ENCODE results near the gene PSMA5. TPM values are rescaled to one million over a fixed set of nuclear protein-coding genes. Genes with fewer than 3 reads are reported as not detected.

PSMA5 gene
- total and polyA plus RNA-seq, 10 of the 15 experiments (the other 5 are each of a cell fraction or from before 2014, with no cell fraction given): 58.7 to 271 (median 187) TPM

DNA sequence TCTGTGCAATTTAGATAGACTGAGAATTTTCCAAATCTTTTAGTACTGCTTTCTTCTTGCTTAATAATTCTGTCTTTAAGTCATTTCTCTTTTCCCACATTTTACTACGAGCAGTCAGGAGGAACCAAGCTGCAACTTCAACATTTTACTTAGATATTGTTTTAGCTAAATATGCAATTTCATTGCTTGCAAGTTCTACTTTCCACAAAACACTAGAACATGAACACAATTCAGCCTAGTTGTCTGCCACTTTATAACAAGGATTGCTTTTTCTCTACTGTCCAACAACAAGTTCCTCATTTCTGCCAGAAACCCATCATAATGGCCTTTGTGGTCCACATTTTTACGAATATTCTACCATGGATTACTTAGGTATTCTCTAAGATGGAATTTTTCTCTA is 65.2 kb downstream of the PSMA5 start:
- Histone ChIP-seq H2AFZ (ENCODE audit: control insufficient read depth, low read depth, low read length) (no peak overlapping the region), H3K4me3 (no peak overlapping the region), H3K27ac (ENCODE audit: control insufficient read depth, insufficient read depth) (no peak overlapping the region), H3K79me2 (ENCODE audit: control insufficient read depth, insufficient read depth, low read length) (no peaks in the 10 kb centered on the region), H3K27me3 (replicated peaks in 1 of 2; ENCODE audit: control insufficient read depth in 2 of 2, insufficient read depth in 2 of 2, low read length in 1 of 2) (no peaks in the 10 kb centered on the region), H3K9ac (ENCODE audit: control insufficient read depth, insufficient read depth, low read length) (no peak overlapping the region), H4K20me1 (ENCODE audit: control insufficient read depth, insufficient read depth) (no peaks in the 10 kb centered on the region), H3K36me3 (ENCODE audit: control insufficient read depth in 2 of 2, insufficient read depth in 2 of 2, low read length in 1 of 2) (no peaks in the 10 kb centered on the region), H3K9me3 (replicated peaks; ENCODE audit: control insufficient read depth, insufficient read depth, low read length) (no peaks in the 10 kb centered on the region), H3K4me2 (ENCODE audit: control insufficient read depth, insufficient read depth) (no peak overlapping the region), H3K4me1 (ENCODE audit: control insufficient read depth, insufficient read depth, low read length) (no peaks in the 10 kb centered on the region)
- intact Hi-C loops (cut with micrococcal nuclease; ENCODE audit: unreplicated experiment) (loop anchor here (1.0 kb wide), 1 partner anchor 8 kb away; no protein-coding TSS in a partner anchor), in situ Hi-C loops (cut with MboI) (no loop called here)
- no TSS peak for BruUV-seq (replicated peaks)
- ATAC-seq: no peak
- no peak for DNase-seq (ENCODE audit: low read depth, low spot score)
- SMC1A ChIA-PET (ENCODE audit: uncharacterized antibody, unreplicated experiment): no interaction called here
- RAD21 ChIA-PET (ENCODE audit: unreplicated experiment): interaction anchor here (1.0 kb wide), 1 partner anchor 171 kb away, joined by 3 read pairs; no protein-coding TSS in a partner anchor
- 0% methylated on average over 2 of the region's 2 CpGs for WGBS (ENCODE audit: insufficient coverage, insufficient replicate concordance, low lambda C conversion rate, missing lambda C conversion rate)
- TF ChIP-seq FOXM1 (IDR thresholded peaks at IDR 0.05; ENCODE audit: low read depth, low read length): no peak
- no peak for TF ChIP-seq HDAC6 (IDR thresholded peaks at IDR 0.05; ENCODE audit: unreplicated experiment)
- no peak for TF ChIP-seq ATF7 (IDR thresholded peaks at IDR 0.05; ENCODE audit: low read depth)
- TF ChIP-seq RFX5 (IDR thresholded peaks at IDR 0.05; ENCODE audit: low read depth, low read length): no peak
- no peak for TF ChIP-seq HDGF (IDR thresholded peaks at IDR 0.05)
- TF ChIP-seq, protein P1, sequence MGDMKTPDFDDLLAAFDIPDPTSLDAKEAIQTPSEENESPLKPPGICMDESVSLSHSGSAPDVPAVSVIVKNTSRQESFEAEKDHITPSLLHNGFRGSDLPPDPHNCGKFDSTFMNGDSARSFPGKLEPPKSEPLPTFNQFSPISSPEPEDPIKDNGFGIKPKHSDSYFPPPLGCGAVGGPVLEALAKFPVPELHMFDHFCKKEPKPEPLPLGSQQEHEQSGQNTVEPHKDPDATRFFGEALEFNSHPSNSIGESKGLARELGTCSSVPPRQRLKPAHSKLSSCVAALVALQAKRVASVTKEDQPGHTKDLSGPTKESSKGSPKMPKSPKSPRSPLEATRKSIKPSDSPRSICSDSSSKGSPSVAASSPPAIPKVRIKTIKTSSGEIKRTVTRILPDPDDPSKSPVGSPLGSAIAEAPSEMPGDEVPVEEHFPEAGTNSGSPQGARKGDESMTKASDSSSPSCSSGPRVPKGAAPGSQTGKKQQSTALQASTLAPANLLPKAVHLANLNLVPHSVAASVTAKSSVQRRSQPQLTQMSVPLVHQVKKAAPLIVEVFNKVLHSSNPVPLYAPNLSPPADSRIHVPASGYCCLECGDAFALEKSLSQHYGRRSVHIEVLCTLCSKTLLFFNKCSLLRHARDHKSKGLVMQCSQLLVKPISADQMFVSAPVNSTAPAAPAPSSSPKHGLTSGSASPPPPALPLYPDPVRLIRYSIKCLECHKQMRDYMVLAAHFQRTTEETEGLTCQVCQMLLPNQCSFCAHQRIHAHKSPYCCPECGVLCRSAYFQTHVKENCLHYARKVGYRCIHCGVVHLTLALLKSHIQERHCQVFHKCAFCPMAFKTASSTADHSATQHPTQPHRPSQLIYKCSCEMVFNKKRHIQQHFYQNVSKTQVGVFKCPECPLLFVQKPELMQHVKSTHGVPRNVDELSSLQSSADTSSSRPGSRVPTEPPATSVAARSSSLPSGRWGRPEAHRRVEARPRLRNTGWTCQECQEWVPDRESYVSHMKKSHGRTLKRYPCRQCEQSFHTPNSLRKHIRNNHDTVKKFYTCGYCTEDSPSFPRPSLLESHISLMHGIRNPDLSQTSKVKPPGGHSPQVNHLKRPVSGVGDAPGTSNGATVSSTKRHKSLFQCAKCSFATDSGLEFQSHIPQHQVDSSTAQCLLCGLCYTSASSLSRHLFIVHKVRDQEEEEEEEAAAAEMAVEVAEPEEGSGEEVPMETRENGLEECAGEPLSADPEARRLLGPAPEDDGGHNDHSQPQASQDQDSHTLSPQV (IDR thresholded peaks at IDR 0.05): no peak
- TF ChIP-seq, protein P2, sequence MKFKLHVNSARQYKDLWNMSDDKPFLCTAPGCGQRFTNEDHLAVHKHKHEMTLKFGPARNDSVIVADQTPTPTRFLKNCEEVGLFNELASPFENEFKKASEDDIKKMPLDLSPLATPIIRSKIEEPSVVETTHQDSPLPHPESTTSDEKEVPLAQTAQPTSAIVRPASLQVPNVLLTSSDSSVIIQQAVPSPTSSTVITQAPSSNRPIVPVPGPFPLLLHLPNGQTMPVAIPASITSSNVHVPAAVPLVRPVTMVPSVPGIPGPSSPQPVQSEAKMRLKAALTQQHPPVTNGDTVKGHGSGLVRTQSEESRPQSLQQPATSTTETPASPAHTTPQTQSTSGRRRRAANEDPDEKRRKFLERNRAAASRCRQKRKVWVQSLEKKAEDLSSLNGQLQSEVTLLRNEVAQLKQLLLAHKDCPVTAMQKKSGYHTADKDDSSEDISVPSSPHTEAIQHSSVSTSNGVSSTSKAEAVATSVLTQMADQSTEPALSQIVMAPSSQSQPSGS (IDR thresholded peaks at IDR 0.05; ENCODE audit: low read length): no peak
- TF ChIP-seq, protein P3, sequence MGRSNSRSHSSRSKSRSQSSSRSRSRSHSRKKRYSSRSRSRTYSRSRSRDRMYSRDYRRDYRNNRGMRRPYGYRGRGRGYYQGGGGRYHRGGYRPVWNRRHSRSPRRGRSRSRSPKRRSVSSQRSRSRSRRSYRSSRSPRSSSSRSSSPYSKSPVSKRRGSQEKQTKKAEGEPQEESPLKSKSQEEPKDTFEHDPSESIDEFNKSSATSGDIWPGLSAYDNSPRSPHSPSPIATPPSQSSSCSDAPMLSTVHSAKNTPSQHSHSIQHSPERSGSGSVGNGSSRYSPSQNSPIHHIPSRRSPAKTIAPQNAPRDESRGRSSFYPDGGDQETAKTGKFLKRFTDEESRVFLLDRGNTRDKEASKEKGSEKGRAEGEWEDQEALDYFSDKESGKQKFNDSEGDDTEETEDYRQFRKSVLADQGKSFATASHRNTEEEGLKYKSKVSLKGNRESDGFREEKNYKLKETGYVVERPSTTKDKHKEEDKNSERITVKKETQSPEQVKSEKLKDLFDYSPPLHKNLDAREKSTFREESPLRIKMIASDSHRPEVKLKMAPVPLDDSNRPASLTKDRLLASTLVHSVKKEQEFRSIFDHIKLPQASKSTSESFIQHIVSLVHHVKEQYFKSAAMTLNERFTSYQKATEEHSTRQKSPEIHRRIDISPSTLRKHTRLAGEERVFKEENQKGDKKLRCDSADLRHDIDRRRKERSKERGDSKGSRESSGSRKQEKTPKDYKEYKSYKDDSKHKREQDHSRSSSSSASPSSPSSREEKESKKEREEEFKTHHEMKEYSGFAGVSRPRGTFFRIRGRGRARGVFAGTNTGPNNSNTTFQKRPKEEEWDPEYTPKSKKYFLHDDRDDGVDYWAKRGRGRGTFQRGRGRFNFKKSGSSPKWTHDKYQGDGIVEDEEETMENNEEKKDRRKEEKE (IDR thresholded peaks at IDR 0.05): no peak
- TF ChIP-seq CBX5 (IDR thresholded peaks at IDR 0.05; ENCODE audit: low read depth): no peak
- TF ChIP-seq NFYB (IDR thresholded peaks at IDR 0.05; ENCODE audit: insufficient read depth, low read depth, low read length): no peak
- TF ChIP-seq TCF7 (IDR thresholded peaks at IDR 0.05; ENCODE audit: borderline replicate concordance): no peak
- no peak for TF ChIP-seq ZNF622 (IDR thresholded peaks at IDR 0.05)
- TF ChIP-seq SIX5 (IDR thresholded peaks at IDR 0.05; ENCODE audit: low read depth, low read length, severe bottlenecking): no peak
- FAIRE-seq: no peak
- CTCF ChIA-PET: interaction anchor here (1.1 to 1.4 kb wide), 3 partner anchors 9 to 78 kb away, joined by 3 to 4 read pairs (median 3); partner anchors contain the start of gene PSRC1
- POLR2A ChIA-PET: interaction anchor here (1.0 kb wide), 1 partner anchor 10 kb away, joined by 3 read pairs; no protein-coding TSS in a partner anchor
